Measurements from ENCODE around the gene RAD52. TPM values are rescaled to one million over a fixed set of nuclear protein-coding genes. Genes with fewer than 3 reads are reported as not detected.
A peak's percentile ranks its signal among the peaks of the same experiment; 100 is the strongest.

The RAD52 gene
- total RNA-seq, 1 experiment from 2014 or later: 11.4 TPM

DNA sequence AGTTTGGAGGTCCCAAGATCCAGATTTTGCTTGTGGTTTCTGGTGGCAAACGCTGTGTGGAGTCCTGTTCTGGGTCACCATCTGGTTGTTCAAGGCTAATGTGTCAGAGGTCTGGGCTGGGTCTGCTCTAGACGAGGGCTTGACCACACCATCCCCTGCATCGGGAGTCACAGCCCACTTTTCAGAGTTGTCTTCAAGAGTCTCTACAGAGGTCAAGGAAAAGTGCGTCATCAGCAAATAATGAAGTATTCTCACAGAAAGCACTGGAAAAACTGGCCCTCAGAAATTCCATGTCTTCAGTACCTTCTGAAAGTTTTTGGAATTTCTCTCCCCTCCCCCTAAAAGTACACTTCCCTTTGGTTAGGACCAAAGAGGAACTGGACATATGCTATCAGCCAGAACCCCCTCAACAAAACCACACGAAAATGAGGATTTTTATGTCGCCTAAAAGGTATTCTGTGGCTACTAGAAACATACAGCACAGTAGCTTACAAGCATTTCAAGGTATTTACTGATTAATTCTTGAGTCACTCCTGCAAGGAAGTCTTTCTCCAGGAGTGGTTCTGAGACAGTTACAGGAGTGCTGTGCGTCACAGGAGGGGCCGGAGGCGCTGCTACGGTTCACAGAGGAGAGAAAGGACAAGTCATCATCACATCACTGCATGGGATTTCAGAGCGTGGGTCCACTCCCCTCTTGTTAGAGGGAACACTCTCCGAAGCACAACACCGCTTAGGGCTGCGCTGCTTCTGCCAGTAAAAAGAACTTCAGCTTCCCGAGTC, 35.4 kb downstream of the RAD52 start:
- peak; percentile 70 for DNase-seq (ENCODE audit: low read depth)

DNA sequence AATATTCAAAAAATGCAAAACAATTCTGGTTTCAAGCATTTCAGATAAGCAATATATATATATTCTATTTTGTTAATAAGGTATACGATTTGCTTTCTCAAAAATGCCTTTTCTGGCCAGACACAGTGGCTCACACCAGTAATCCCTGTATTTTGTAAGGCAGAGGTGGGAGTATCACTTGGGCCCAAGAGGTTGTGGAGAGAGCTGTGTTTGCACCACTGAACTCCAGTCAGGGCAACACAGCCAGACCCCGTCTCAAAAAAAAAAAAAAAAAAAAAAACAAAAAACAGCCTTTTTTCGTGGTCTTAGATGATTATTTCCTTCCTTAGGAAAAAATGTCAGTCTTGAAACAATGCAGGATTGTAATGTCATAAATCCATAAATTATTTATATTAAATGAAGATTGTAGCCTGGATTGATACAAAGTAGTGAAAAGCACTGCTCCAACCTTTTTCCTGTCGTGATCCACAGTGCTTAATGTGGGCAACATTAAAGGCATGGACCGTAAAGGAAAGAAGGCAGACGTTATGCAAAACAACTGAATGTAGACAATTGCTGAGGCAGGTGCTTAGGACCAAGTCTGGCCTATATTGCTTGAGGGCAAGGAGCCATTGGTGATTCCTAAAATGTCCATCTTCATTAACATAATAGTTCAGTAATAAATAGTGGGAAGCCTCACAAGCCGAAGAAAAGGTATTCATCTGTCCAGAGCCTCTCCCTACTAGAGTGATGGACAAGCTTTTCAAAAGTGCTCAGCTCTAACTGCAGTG, 36.8 kb downstream of the RAD52 start:
- DNase-seq (ENCODE audit: low read depth): no peak

DNA sequence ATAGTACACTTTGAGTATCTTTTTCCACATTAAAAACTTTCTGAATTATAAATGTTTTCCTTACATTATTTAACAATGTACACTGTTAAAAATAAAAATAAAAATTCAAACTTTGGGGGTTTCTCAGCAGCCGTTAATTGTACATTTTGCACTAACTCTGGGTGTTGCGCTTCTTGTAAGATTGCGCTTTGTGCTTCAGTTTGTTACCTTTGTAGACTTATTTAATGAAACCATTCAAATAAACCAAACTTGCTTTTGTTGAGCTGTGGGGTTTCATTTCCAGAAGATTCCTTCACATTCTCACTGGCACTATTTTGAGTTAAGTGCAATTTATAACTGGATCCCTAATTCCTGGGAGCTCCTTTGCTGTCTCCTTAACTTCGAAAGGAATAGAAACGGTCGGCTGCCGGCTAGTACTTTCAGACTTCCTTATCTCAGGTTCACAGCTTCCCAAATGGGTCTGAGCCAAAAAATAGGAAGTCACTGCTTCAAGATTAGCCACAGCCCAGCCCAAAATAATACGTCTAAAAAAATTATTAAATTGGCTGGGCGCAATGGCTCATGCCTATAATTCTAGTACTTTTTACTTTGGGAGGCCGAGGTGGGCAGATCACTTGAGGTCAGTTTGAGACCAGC, 38.2 kb downstream of the RAD52 start:
- DNase-seq (ENCODE audit: low read depth): no peak

- no peak for DNase-seq (ENCODE audit: low read depth)
These were observed 39.1 kb downstream of the RAD52 start for GRCh38 chr12:910416-910815.

DNA sequence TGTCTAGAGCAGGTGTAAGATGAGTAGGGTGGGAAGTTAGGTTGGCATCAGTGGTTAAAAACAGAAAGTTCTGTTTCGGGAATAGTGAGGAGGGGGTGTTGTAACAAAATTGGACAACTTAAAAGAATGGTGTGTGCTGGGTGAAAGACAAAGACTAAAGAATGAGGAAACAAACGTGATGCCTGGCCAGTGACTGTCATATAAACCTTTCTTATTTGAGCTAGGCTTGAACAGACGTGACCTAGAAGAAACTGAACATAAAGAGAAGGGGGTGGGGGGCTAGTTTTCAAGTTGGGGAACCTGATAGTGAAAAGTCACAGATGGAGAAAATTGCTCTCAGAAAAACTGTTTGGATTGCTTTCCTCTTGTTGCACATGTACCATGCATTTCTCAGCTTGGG, 39.6 kb downstream of the RAD52 start:
- no peak for DNase-seq (ENCODE audit: low read depth)

- no peak for DNase-seq (ENCODE audit: low read depth)
These were observed 41.9 kb downstream of the RAD52 start for GRCh38 chr12:907413-908185.

DNA sequence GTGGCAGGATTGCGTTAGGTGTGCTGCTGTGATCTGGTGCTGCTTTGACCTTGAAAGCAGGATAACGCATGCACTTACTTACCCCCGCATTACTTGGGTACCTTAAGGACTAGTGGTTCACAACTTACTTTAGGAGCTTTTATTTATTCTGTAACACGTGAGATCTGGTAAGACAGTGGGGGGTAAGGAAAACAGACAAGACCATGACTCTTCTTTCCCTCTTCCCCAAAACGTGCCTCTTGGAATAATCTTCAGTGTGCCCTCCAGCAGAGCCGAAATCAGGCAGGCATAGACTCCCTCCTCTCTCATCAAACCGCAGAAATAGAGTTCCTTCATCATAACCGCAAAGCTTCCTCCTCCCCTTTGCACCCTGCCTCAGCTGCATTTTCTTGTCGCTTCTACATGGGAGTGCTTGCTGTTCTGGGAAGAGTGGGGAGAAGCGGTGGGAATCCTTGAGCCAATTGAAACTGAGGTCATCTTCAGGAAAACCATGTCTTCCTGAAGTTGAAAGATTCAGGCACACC, 43.4 kb downstream of the RAD52 start:
- DNase-seq (ENCODE audit: low read depth): no peak

GRCh38 chr12:905261-906031, 44.0 kb downstream of the RAD52 start:
- no peak for DNase-seq (ENCODE audit: low read depth)

- DNase-seq (ENCODE audit: low read depth): no peak
These were observed 45.5 kb downstream of the RAD52 start for GRCh38 chr12:904010-904414.

DNA sequence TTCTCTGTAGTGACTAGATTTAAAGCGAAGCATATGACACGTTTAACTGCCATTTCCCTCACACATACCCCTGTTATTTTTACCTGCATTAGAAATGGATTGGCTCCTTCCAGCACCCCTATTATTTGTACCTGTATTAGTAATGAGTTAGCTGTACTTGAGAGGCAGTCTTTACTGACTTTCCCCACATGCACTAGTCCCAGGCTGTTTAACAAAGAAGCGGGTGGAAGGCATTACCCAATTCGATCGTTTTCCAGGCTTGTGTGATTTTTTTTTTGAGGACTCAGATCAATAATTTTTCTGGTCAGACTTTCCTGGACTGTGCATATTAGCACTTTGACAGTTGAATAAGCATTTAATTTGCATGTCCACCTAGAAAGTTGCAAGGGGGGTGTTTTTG, 46.4 kb downstream of the RAD52 start:
- no peak for DNase-seq (ENCODE audit: low read depth)

DNA sequence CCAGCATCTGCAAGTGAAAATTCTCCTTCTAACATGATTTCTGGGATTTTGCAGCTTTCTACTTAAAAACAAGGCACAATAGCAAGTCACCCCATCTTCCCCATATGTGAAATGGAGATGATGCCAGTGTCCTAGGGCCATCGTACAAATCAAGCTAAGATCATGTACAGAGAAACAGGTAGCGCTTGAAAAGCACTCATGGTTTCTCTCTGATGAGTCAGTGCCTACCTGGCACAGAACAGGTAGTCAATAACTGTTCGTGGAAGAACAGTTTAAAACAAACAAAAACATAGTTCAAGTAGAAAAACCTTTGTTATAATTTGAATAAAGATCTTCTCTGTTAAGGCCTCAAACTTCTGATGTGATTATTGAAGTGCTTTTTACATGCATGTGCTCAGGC, 46.9 kb downstream of the RAD52 start:
- DNase-seq (ENCODE audit: low read depth): no peak

DNA sequence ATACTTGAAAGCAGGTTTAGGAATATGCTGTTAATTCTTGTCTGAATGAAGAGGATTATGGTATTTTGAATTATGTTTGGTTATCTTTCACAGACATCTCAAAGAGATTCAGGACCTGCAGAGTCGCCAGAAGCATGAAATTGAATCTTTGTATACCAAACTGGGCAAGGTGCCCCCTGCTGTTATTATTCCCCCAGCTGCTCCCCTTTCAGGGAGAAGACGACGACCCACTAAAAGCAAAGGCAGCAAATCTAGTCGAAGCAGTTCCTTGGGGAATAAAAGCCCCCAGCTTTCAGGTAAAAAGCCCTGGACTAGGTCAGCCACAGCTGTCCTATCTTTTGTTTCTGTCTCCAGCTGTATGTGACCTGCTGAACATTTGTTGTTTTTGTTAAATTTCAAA, 52.1 kb downstream of the RAD52 start:
- no peak for DNase-seq (ENCODE audit: low read depth)

- DNase-seq (ENCODE audit: low read depth): no peak
These were observed 53.5 kb downstream of the RAD52 start for GRCh38 chr12:896031-896430.

DNA sequence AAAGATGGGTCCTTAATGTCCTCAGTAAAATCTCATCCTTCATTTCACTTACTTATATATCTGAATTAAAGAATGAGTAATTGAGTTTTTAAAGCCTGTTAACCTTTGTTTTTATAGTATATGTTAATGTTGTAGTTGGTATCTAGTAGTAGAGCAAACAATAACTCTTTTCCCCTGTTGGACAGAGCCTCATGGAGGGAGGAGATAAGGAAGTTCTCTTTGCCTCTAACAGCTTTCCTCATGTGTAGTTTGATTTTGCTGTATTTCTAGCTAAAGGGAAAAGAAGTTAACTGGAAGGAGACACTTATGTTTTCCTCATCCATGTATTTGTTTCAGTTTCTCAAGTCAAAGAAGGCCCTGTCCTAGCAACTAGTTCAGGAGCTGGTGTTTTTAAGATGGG, 55.3 kb downstream of the RAD52 start:
- DNase-seq (ENCODE audit: low read depth): no peak

GRCh38 chr12:886206-886605, 63.3 kb downstream of the RAD52 start:
- no peak for DNase-seq (ENCODE audit: low read depth)

DNA sequence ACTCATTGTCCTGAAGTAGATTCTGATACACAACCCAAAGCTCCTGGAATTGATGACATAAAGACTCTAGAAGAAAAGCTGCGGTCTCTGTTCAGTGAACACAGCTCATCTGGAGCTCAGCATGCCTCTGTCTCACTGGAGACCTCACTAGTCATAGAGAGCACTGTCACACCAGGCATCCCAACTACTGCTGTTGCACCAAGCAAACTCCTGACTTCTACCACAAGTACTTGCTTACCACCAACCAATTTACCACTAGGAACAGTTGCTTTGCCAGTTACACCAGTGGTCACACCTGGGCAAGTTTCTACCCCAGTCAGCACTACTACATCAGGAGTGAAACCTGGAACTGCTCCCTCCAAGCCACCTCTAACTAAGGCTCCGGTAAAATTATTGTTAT, 63.8 kb downstream of the RAD52 start:
- no peak for DNase-seq (ENCODE audit: low read depth)

- DNase-seq (ENCODE audit: low read depth): no peak
These were observed 64.6 kb downstream of the RAD52 start for GRCh38 chr12:884746-885414.

DNA sequence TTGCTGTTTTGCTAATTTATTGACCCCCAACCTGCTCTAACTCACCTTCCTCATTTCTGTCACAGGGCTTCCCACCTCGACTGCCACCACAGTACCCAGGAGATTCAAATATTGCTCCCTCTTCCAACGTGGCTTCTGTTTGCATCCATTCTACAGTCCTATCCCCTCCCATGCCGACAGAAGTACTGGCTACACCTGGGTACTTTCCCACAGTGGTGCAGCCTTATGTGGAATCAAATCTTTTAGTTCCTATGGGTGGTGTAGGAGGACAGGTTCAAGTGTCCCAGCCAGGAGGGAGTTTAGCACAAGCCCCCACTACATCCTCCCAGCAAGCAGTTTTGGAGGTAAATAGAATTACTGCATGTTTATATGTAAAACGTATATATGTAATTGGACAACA, 68.8 kb downstream of the RAD52 start:
- DNase-seq (ENCODE audit: low read depth): no peak

DNA sequence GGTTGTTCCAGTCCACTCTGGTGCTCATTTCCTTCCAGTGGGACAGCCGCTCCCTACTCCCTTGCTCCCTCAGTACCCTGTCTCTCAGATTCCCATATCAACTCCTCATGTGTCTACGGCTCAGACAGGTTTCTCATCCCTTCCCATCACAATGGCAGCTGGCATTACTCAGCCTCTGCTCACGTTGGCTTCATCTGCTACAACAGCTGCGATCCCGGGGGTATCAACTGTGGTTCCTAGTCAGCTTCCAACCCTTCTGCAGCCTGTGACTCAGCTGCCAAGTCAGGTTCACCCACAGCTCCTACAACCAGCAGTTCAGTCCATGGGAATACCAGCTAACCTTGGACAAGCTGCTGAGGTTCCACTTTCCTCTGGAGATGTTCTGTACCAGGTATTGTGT, 69.9 kb downstream of the RAD52 start:
- peak; percentile 57 for DNase-seq (ENCODE audit: low read depth)

- DNase-seq (ENCODE audit: low read depth): no peak
These were observed 75.5 kb downstream of the RAD52 start for GRCh38 chr12:873954-874353.

GRCh38 chr12:870378-870777, 79.1 kb downstream of the RAD52 start:
- no peak for DNase-seq (ENCODE audit: low read depth)
